Upper lobe of left lung (tissue), 6 donors: ENCODE measurements around the gene DYRK1B. TPM values are rescaled to one million over a fixed set of nuclear protein-coding genes. Genes with fewer than 3 reads are reported as not detected.
"Not testable (repeated sequence)": the region's sequence is repeated elsewhere in the genome, so short reads cannot be mapped to it uniquely, and the experiment has no call there.

ENCODE experiments used
- ATAC-seq, 2 donors: fragments of 200-7000 bp; cut with Tn5 transposase; one replicate each; pipeline ENCODE4 v1.9.1; 2022; ENCODE audit warnings: mild to moderate bottlenecking in 2 of 2, moderate library complexity in 2 of 2; ENCODE audit not compliant: low FRiP score in 2 of 2
- DNase-seq, 2 donors: peaks; one replicate each; pipeline ENCODE4 v3.0.0-alpha.2; 2019 to 2020
- H3K27ac ChIP-seq, 4 donors: fragments of 200-600 bp; sonication (generic); one replicate each; pipeline ENCODE4 v1.5.1; 2016 to 2019
- H3K27me3 ChIP-seq, 4 donors: fragments of 200-600 bp; sonication (generic); one replicate each; pipeline ENCODE4 v1.5.1; 2017 to 2019
- H3K36me3 ChIP-seq, 4 donors: fragments of 200-600 bp; sonication (generic); one replicate each; pipeline ENCODE4 v1.5.1; 2016 to 2019
- H3K4me1 ChIP-seq, 4 donors: fragments of 200-600 bp; sonication (generic); one replicate each; pipeline ENCODE4 v1.5.1; 2018 to 2019
- H3K4me3 ChIP-seq, 4 donors: fragments of 200-600 bp; sonication (generic); one replicate each; pipeline ENCODE4 v1.5.1; 2017 to 2019; ENCODE audit warnings: mild to moderate bottlenecking in 2 of 4, moderate library complexity in 1 of 4
- H3K9me3 ChIP-seq, 4 donors: fragments of 200-600 bp; sonication (generic); one replicate each; pipeline ENCODE4 v1.5.1; 2018 to 2019
- EP300 ChIP-seq, 4 donors: sonication (generic); formaldehyde crosslinking; IDR thresholded peaks; one replicate each; pipeline ENCODE4 v1.5.1; 2017; ENCODE audit warnings: antibody characterized with exemption in 4 of 4, control low read depth in 2 of 4
- POLR2A ChIP-seq, 4 donors: fragments of 450-650 bp; IDR thresholded peaks; one replicate each; pipeline ENCODE4 v1.5.1; 2016 to 2017; ENCODE audit warnings: antibody characterized with exemption in 4 of 4, mild to moderate bottlenecking in 2 of 4
- POLR2AphosphoS5 ChIP-seq, 2 donors: sonication (generic); formaldehyde crosslinking; IDR thresholded peaks; one replicate each; pipeline ENCODE4 v1.5.1; 2017; ENCODE audit warnings: antibody characterized with exemption in 2 of 2
- WGBS, 2 donors: methylation state at CpG; one replicate each; pipeline ENCODE4 v1.1.5; 2017 to 2018; 5-methylcytosine and 5-hydroxymethylcytosine counted together
- total RNA-seq, 6 donors: library from RNA; depleted of rRNA in 4 of 6; stranded (reverse); fragments of >200 nt in 4 of 6; gene quantifications; one replicate each; pipeline versions ENCODE4 v1.1.0 to v1.2.1, GENCODE V29; 2016 to 2021
- TF ChIP-seq, protein P1 (sequence below), 6 experiments: fragments of 450-650 bp in 4 of 6; fragments of 200-600 bp in 2 of 6; sonication (generic) in 2 of 6; IDR thresholded peaks; one replicate each; pipeline ENCODE4 v1.5.1; 2016 to 2019; ENCODE audit warnings: antibody characterized with exemption in 6 of 6
- donor health status: DM: no; HTN: no; CAD: no; lungs with moderate emphysema.
- donor health status: DM: no; HTN: yes; CAD: no; lungs with severe emphysema.

DYRK1B gene
- total RNA-seq, 6 donors from 2014 or later = 14.6 to 33.6 (median 23.2) TPM

DNA sequence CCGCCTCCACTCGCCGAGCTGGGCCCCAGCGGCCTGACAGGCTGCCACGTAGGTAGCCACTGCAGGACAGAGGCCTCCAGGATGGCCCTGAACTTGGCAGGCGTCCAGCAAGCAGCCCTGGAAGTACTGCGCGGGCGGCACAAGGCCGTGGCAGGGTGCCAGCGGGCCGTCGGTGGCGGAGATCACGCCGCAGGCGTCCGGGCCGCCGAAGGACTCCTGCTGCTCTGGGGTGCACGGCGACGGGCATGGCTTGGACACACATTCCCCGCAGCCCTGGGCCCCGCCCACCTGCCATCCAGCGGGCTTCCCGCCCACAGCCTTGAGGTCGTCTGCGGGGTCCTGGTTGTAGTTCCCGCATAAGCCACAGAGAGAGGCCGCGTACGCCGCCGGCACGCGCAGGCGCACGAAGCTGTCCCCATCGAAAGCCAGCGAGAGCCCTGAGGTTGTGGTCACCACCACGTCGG, 41.5 kb upstream of the DYRK1B start:
- H3K36me3 ChIP-seq, H3K27ac ChIP-seq, H3K9me3 ChIP-seq, H3K27me3 ChIP-seq, ATAC-seq, H3K4me3 ChIP-seq, H3K4me1 ChIP-seq: not testable (repeated sequence)
- peak in 1 of 2 donors; percentile 82 for DNase-seq
- 52 to 75% methylated on average over 9 to 20 of the region's 43 CpGs for WGBS, 2 donors

DNA sequence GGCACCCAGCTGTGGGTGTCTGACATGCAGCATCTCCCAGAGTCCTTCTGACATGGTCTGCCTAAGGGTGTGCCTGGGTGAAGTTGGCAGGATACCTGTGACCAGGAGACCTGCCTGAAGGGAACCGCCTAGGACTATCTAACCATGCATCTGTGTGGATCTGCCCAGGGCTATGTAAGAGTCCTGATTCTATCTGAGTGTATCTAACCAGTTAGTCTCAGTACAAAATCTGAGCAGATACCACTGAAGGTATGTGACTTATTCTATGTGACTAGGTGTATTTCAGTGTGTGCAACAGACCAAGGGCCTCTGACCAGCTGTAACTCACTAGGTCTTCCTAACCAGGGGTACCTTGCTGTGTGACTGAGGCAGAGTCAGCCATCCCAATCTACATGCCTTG, 40.4 kb upstream of the DYRK1B start:
- Histone ChIP-seq H3K9me3 (no peaks in the 10 kb centered on the region), H3K4me1 (no peaks in the 10 kb centered on the region), H3K27ac (no peak overlapping the region), H3K36me3 (no peaks in the 10 kb centered on the region), H3K4me3 (no peak overlapping the region), H3K27me3 (no peaks in the 10 kb centered on the region)
- ATAC-seq (no peak), DNase-seq (no peak)
- TF ChIP-seq POLR2AphosphoS5 (IDR thresholded peaks at IDR 0.05) (no peak), POLR2A (IDR thresholded peaks at IDR 0.05) (no peak), EP300 (IDR thresholded peaks at IDR 0.05) (no peak)
- TF ChIP-seq, protein P1, sequence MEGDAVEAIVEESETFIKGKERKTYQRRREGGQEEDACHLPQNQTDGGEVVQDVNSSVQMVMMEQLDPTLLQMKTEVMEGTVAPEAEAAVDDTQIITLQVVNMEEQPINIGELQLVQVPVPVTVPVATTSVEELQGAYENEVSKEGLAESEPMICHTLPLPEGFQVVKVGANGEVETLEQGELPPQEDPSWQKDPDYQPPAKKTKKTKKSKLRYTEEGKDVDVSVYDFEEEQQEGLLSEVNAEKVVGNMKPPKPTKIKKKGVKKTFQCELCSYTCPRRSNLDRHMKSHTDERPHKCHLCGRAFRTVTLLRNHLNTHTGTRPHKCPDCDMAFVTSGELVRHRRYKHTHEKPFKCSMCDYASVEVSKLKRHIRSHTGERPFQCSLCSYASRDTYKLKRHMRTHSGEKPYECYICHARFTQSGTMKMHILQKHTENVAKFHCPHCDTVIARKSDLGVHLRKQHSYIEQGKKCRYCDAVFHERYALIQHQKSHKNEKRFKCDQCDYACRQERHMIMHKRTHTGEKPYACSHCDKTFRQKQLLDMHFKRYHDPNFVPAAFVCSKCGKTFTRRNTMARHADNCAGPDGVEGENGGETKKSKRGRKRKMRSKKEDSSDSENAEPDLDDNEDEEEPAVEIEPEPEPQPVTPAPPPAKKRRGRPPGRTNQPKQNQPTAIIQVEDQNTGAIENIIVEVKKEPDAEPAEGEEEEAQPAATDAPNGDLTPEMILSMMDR (IDR thresholded peaks at IDR 0.05) = no peak
- 88 to 100% methylated on average over 1 of the region's 1 CpG for WGBS, 2 donors

DNA sequence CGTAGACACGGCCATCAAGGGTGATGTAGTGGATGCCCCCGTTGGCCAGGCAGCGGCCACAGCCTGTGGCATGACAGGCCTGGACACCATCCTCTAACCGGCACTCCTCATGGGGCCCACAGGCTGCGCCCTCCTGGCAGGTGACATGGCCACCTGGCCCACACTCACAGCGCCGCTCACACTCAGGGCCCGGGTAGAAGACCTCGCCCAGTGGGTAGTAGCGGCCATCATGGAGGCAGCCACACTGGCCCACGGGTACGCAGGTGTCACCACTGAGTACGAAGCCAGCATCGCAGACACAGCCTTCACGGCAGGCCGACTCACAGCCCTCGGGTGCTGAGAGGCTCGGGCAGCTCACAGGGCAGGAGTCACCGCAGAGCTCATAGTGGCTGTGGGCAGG, 39.4 kb upstream of the DYRK1B start:
- Histone ChIP-seq H3K9me3 (no peaks in the 10 kb centered on the region), H3K36me3 (no peaks in the 10 kb centered on the region), H3K4me3 (no peak overlapping the region), H3K27me3 (no peaks in the 10 kb centered on the region), H3K4me1 (no peaks in the 10 kb centered on the region), H3K27ac (no peak overlapping the region)
- no peak for TF ChIP-seq POLR2A (IDR thresholded peaks at IDR 0.05)
- 96 to 100% methylated on average over 2 to 10 of the region's 20 CpGs for WGBS, 2 donors
- ATAC-seq (no peak), DNase-seq (peak in 1 of 2 donors; percentile 79)

DNA sequence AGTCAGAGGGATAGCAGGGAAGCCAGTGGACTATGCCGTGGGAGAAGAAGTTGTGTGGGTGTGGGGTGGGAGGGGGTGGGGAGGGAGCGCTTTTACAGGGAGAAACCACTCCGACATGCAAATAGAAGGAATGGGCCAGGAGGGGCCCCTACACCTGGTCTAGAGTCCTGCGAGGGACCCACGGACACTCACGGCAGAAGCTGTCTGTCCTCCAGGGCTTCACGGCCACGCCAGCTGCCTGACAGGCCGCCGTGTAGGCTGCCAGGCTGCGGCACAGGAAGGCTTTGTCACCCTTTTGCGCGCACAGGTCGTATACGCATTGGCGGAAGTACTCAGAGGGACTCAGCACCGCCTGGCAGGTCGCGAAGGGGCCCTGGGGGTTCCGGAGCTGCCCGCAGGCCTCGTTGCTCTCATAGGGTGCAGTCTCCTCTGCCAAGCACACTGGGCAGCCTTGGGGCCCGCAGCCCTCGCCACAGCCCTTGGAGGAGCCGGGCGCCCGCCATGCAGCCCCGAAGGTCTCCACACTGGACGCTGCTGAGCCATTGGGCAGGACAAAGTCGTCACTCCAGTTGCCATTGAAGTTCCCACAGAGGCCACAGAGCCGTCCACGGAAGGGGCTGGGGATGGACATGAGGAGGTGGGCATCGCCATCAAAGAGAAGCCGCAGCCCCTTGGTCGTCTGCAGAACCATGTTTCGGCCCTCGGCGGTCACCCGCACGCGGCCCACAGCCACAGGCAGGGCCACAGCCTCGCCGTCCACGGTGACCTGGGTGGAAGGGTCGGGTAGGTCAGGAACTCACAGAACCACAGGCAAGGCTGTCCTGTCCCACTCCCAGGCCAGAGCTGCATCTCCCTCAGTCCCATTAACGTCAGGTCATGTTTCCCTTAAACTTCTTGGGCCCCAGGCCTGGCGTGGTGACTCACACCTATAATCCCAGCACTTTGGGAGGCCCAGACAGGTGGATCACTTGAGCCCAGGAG, 38.2 kb upstream of the DYRK1B start:
- DNase-seq (peak in 1 of 2 donors; percentile 78), ATAC-seq (no peak)
- no peak for TF ChIP-seq POLR2A (IDR thresholded peaks at IDR 0.05)
- TF ChIP-seq, protein P1 (IDR thresholded peaks at IDR 0.05) = no peak
- no peak for TF ChIP-seq POLR2AphosphoS5 (IDR thresholded peaks at IDR 0.05)
- no peak for TF ChIP-seq EP300 (IDR thresholded peaks at IDR 0.05)
- H3K9me3 ChIP-seq = no peaks in the 10 kb centered on the region
- H3K27me3 ChIP-seq = no peaks in the 10 kb centered on the region
- no peaks in the 10 kb centered on the region for H3K4me1 ChIP-seq
- H3K4me3 ChIP-seq = no peak overlapping the region
- no peak overlapping the region for H3K27ac ChIP-seq
- WGBS, 2 donors = 82 to 89% methylated on average over 35 to 47 of the region's 47 CpGs
- H3K36me3 ChIP-seq = no peaks in the 10 kb centered on the region

DNA sequence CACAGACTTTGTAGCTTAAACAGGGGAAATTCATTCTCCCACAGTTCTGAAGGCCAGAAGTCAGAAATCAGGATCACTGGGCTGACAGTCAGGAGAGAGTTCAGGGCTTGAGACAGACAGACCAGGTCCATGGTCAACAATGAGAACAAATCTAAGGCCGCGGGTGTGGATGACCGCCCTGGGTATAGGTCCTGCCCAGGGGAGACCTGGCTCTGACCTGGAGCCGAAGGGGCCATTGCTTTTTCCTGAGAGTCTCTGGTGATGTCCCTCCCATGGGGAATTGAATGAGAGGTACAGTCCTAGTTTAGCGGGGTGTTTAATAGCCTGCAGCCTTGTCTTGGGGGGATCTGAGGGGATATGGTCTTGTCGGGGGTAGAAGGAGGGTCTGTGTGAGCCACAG, 37.4 kb upstream of the DYRK1B start:
- TF ChIP-seq, protein P1 (IDR thresholded peaks at IDR 0.05) = no peak
- TF ChIP-seq POLR2AphosphoS5 (IDR thresholded peaks at IDR 0.05) (no peak), POLR2A (IDR thresholded peaks at IDR 0.05) (no peak), EP300 (IDR thresholded peaks at IDR 0.05) (no peak)
- H3K27me3 ChIP-seq = no peaks in the 10 kb centered on the region
- no peaks in the 10 kb centered on the region for H3K4me1 ChIP-seq
- WGBS, 2 donors = 92 to 96% methylated on average over 6 of the region's 6 CpGs
- no peak overlapping the region for H3K27ac ChIP-seq
- DNase-seq = no peak
- no peak overlapping the region for H3K4me3 ChIP-seq
- ATAC-seq = no peak
- no peaks in the 10 kb centered on the region for H3K9me3 ChIP-seq
- no peaks in the 10 kb centered on the region for H3K36me3 ChIP-seq
